ENCODE measurements around the gene ZDHHC4. TPM values are rescaled to one million over a fixed set of nuclear protein-coding genes. Genes with fewer than 3 reads are reported as not detected.
A peak's percentile ranks its signal among the peaks of the same experiment; 100 is the strongest.

ZDHHC4 gene
- total and polyA plus RNA-seq, 9 of the 15 experiments (the other 6 are each of a cell fraction or from before 2014, with no cell fraction given), result 33.4 to 106 (median 58.3) TPM

DNA sequence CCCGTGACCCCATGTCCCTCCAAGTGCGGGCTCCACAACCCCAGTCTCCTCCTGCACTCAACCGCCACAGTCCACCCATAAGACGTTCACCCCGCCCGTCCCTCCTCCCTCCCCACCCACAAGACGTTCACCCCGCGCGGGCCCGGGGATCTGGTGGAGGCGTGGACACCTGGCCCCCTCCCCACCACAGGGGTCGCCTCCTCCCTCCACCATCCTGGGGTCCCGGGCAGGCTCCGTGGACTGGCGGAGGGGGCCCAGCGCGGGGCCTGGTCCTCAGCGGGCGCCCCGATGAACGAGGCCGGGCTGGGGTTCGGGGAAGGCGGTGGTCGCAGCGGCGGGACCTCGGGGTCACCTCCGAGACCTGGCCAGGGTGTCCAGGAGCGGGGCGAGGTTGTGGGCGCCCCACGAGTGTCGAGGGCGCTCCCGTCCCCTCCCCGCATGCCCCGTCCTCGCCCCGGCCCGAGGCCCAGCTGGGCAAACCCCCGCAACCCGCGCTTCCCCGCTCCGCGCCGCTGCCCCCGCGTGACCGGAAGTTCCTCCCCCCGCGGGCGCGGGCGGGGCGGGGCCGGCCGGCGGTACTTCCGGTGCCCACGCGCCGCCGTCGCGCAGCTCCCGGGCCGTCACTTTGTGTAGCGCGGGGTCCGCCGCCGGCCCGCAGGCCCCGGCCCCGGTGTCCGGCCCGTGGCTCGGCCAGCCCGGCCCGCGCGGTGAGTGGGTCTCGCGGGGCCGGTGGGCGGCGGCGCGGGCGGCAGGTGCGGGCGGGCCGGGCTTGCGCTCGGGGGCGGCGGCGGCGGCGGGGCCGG is 59.7 kb downstream of the ZDHHC4 start, which contains the start of gene ZNF316 (continued):
- TF ChIP-seq RCOR1 (IDR thresholded peaks at IDR 0.05; ENCODE audit: borderline replicate concordance in 1 of 2, low read depth in 2 of 2, low read length in 2 of 2) (no peak), CHD4 (IDR thresholded peaks at IDR 0.05; ENCODE audit: insufficient read depth, insufficient replicate concordance, low read depth, low read length, poor library complexity, severe bottlenecking) (no peak), ZNF184 (CRISPR knock-in tag; IDR thresholded peaks at IDR 0.05) (no peak), POLR2A (conservative IDR thresholded peaks at IDR 0.05) (peak; percentile 56), JUNB (CRISPR knock-in tag; conservative IDR thresholded peaks at IDR 0.05) (no peak), ASH1L (IDR thresholded peaks at IDR 0.05; ENCODE audit: borderline replicate concordance, low read depth, partially characterized antibody) (no peak), CXXC5 (CRISPR knock-in tag; IDR thresholded peaks at IDR 0.05) (peak; percentile 86), PHF20 (IDR thresholded peaks at IDR 0.05; ENCODE audit: partially characterized antibody) (peak; percentile 58), PYGO2 (tag; IDR thresholded peaks at IDR 0.05) (no peak), KAT7 (CRISPR knock-in tag; IDR thresholded peaks at IDR 0.05; ENCODE audit: borderline replicate concordance) (no peak), RBFOX2 (IDR thresholded peaks at IDR 0.05; ENCODE audit: low read depth, low read length) (peak; percentile 49), HNRNPUL1 (IDR thresholded peaks at IDR 0.05; ENCODE audit: low read length) (no peak), LARP7 (IDR thresholded peaks at IDR 0.05) (no peak), PURB (CRISPR knock-in tag; IDR thresholded peaks at IDR 0.05; ENCODE audit: low read depth) (no peak)
- TF ChIP-seq, protein P1, sequence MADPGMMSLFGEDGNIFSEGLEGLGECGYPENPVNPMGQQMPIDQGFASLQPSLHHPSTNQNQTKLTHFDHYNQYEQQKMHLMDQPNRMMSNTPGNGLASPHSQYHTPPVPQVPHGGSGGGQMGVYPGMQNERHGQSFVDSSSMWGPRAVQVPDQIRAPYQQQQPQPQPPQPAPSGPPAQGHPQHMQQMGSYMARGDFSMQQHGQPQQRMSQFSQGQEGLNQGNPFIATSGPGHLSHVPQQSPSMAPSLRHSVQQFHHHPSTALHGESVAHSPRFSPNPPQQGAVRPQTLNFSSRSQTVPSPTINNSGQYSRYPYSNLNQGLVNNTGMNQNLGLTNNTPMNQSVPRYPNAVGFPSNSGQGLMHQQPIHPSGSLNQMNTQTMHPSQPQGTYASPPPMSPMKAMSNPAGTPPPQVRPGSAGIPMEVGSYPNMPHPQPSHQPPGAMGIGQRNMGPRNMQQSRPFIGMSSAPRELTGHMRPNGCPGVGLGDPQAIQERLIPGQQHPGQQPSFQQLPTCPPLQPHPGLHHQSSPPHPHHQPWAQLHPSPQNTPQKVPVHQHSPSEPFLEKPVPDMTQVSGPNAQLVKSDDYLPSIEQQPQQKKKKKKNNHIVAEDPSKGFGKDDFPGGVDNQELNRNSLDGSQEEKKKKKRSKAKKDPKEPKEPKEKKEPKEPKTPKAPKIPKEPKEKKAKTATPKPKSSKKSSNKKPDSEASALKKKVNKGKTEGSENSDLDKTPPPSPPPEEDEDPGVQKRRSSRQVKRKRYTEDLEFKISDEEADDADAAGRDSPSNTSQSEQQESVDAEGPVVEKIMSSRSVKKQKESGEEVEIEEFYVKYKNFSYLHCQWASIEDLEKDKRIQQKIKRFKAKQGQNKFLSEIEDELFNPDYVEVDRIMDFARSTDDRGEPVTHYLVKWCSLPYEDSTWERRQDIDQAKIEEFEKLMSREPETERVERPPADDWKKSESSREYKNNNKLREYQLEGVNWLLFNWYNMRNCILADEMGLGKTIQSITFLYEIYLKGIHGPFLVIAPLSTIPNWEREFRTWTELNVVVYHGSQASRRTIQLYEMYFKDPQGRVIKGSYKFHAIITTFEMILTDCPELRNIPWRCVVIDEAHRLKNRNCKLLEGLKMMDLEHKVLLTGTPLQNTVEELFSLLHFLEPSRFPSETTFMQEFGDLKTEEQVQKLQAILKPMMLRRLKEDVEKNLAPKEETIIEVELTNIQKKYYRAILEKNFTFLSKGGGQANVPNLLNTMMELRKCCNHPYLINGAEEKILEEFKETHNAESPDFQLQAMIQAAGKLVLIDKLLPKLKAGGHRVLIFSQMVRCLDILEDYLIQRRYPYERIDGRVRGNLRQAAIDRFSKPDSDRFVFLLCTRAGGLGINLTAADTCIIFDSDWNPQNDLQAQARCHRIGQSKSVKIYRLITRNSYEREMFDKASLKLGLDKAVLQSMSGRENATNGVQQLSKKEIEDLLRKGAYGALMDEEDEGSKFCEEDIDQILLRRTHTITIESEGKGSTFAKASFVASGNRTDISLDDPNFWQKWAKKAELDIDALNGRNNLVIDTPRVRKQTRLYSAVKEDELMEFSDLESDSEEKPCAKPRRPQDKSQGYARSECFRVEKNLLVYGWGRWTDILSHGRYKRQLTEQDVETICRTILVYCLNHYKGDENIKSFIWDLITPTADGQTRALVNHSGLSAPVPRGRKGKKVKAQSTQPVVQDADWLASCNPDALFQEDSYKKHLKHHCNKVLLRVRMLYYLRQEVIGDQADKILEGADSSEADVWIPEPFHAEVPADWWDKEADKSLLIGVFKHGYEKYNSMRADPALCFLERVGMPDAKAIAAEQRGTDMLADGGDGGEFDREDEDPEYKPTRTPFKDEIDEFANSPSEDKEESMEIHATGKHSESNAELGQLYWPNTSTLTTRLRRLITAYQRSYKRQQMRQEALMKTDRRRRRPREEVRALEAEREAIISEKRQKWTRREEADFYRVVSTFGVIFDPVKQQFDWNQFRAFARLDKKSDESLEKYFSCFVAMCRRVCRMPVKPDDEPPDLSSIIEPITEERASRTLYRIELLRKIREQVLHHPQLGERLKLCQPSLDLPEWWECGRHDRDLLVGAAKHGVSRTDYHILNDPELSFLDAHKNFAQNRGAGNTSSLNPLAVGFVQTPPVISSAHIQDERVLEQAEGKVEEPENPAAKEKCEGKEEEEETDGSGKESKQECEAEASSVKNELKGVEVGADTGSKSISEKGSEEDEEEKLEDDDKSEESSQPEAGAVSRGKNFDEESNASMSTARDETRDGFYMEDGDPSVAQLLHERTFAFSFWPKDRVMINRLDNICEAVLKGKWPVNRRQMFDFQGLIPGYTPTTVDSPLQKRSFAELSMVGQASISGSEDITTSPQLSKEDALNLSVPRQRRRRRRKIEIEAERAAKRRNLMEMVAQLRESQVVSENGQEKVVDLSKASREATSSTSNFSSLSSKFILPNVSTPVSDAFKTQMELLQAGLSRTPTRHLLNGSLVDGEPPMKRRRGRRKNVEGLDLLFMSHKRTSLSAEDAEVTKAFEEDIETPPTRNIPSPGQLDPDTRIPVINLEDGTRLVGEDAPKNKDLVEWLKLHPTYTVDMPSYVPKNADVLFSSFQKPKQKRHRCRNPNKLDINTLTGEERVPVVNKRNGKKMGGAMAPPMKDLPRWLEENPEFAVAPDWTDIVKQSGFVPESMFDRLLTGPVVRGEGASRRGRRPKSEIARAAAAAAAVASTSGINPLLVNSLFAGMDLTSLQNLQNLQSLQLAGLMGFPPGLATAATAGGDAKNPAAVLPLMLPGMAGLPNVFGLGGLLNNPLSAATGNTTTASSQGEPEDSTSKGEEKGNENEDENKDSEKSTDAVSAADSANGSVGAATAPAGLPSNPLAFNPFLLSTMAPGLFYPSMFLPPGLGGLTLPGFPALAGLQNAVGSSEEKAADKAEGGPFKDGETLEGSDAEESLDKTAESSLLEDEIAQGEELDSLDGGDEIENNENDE (IDR thresholded peaks at IDR 0.05; ENCODE audit: low read depth, low read length), result no peak
- TF ChIP-seq, protein P2, sequence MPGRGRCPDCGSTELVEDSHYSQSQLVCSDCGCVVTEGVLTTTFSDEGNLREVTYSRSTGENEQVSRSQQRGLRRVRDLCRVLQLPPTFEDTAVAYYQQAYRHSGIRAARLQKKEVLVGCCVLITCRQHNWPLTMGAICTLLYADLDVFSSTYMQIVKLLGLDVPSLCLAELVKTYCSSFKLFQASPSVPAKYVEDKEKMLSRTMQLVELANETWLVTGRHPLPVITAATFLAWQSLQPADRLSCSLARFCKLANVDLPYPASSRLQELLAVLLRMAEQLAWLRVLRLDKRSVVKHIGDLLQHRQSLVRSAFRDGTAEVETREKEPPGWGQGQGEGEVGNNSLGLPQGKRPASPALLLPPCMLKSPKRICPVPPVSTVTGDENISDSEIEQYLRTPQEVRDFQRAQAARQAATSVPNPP (IDR thresholded peaks at IDR 0.05; ENCODE audit: borderline replicate concordance, insufficient read depth, insufficient read length), result no peak
